ENCODE results near the gene CHCHD4. TPM values are rescaled to one million over a fixed set of nuclear protein-coding genes. Genes with fewer than 3 reads are reported as not detected.
"Not testable (repeated sequence)": the region's sequence is repeated elsewhere in the genome, so short reads cannot be mapped to it uniquely, and the experiment has no call there.

CHCHD4 gene
- total RNA-seq, 4 donors from 2014 or later: 21.2 to 27.0 (median 24.3) TPM

- TF ChIP-seq POLR2AphosphoS5 (IDR thresholded peaks at IDR 0.05) (no peak), EP300 (IDR thresholded peaks at IDR 0.05) (no peak), CTCF (IDR thresholded peaks at IDR 0.05) (no peak), POLR2A (IDR thresholded peaks at IDR 0.05; ENCODE audit: low read depth) (no peak)
- H3K36me3 ChIP-seq: no peaks in the 10 kb centered on the region
- intact Hi-C loops (cut with DNase I): no loop called here
- no peak for DNase-seq (ENCODE audit: extremely low spot score)
- no peak overlapping the region for H3K27ac ChIP-seq (replicated peaks in 1 of 4)
- 68% methylated on average over 5 of the region's 5 CpGs for WGBS
- no peak overlapping the region for H3K4me3 ChIP-seq
- no peaks in the 10 kb centered on the region for H3K27me3 ChIP-seq
- no peaks in the 10 kb centered on the region for H3K9me3 ChIP-seq
- no peaks in the 10 kb centered on the region for H3K4me1 ChIP-seq
Observed at GRCh38 chr3:14082108-14082657, 42.5 kb downstream of the CHCHD4 start.

GRCh38 chr3:14077310-14077709 lies 47.4 kb downstream of the CHCHD4 start:
- Histone ChIP-seq H3K27ac (replicated peaks in 1 of 4) (no peak overlapping the region), H3K4me1 (no peaks in the 10 kb centered on the region), H3K9me3 (no peaks in the 10 kb centered on the region), H3K27me3 (no peaks in the 10 kb centered on the region), H3K36me3 (no peaks in the 10 kb centered on the region), H3K4me3 (no peak overlapping the region)
- TF ChIP-seq CTCF (IDR thresholded peaks at IDR 0.05) (no peak), POLR2AphosphoS5 (IDR thresholded peaks at IDR 0.05) (no peak), EP300 (IDR thresholded peaks at IDR 0.05) (no peak), POLR2A (IDR thresholded peaks at IDR 0.05; ENCODE audit: low read depth) (no peak)
- intact Hi-C loops (cut with DNase I): no loop called here
- WGBS: 86% methylated on average over 1 of the region's 1 CpG
- no peak for DNase-seq (ENCODE audit: extremely low spot score)

GRCh38 chr3:14075233-14075632 lies 49.4 kb downstream of the CHCHD4 start:
- H3K27ac ChIP-seq (replicated peaks in 1 of 4); H3K9me3 ChIP-seq; intact Hi-C loops (cut with DNase I); DNase-seq (ENCODE audit: extremely low spot score); H3K27me3 ChIP-seq; H3K4me3 ChIP-seq; H3K4me1 ChIP-seq; H3K36me3 ChIP-seq: not testable (repeated sequence)
- 84% methylated on average over 3 of the region's 3 CpGs for WGBS

- no peaks in the 10 kb centered on the region for H3K4me1 ChIP-seq
Observed at GRCh38 chr3:14064910-14065309, 59.8 kb downstream of the CHCHD4 start.

GRCh38 chr3:14063152-14063551 lies 61.5 kb downstream of the CHCHD4 start:
- H3K4me1 ChIP-seq: no peaks in the 10 kb centered on the region
- WGBS: 86% methylated on average over 2 of the region's 2 CpGs
- H3K9me3 ChIP-seq: no peaks in the 10 kb centered on the region
- no peak for TF ChIP-seq POLR2AphosphoS5 (IDR thresholded peaks at IDR 0.05)
- no peak for TF ChIP-seq EP300 (IDR thresholded peaks at IDR 0.05)
- TF ChIP-seq POLR2A (IDR thresholded peaks at IDR 0.05; ENCODE audit: low read depth): no peak
- TF ChIP-seq CTCF (IDR thresholded peaks at IDR 0.05): no peak
- H3K27ac ChIP-seq (replicated peaks in 1 of 4): no peak overlapping the region
- no peaks in the 10 kb centered on the region for H3K36me3 ChIP-seq
- H3K27me3 ChIP-seq: no peaks in the 10 kb centered on the region
- H3K4me3 ChIP-seq: no peak overlapping the region
- DNase-seq (ENCODE audit: extremely low spot score): no peak
- intact Hi-C loops (cut with DNase I): no loop called here

More at GRCh38 chr3:14064910-14065309, 59.8 kb downstream of the CHCHD4 start:
- Histone ChIP-seq H3K9me3 (no peaks in the 10 kb centered on the region), H3K36me3 (no peaks in the 10 kb centered on the region), H3K27me3 (no peaks in the 10 kb centered on the region), H3K4me3 (no peak overlapping the region), H3K27ac (replicated peaks in 1 of 4) (no peak overlapping the region)
- 86% methylated on average over 3 of the region's 4 CpGs for WGBS
- peak; percentile 86 for DNase-seq (ENCODE audit: extremely low spot score)
- TF ChIP-seq POLR2AphosphoS5 (IDR thresholded peaks at IDR 0.05): no peak
- TF ChIP-seq CTCF (IDR thresholded peaks at IDR 0.05): no peak
- no peak for TF ChIP-seq POLR2A (IDR thresholded peaks at IDR 0.05; ENCODE audit: low read depth)
- no peak for TF ChIP-seq EP300 (IDR thresholded peaks at IDR 0.05)
- intact Hi-C loops (cut with DNase I): no loop called here

Other genes with a start within 250 kb of the CHCHD4 start
- gene WNT7A, start 244.8 kb downstream of the CHCHD4 start, total RNA-seq: not detected
- 100 to 1,000 TPM; 131 to 208 (median 179) TPM for gene TMEM43, start 182 bp upstream of the CHCHD4 start, total RNA-seq
- 10 to 100 TPM; 28.9 to 41.9 (median 37.8) TPM for gene XPC, start 53.7 kb upstream of the CHCHD4 start, total RNA-seq
- gene LSM3, start 53.9 kb upstream of the CHCHD4 start, total RNA-seq: 10 to 100 TPM in 2 of 4 donors, 1 to 10 TPM in 2; 8.0 to 12.0 (median 9.6) TPM